ENCODE results near the gene CEP128. TPM values are rescaled to one million over a fixed set of nuclear protein-coding genes. Genes with fewer than 3 reads are reported as not detected.

Gene CEP128
- total RNA-seq, 1 experiment from 2014 or later: 29.3 TPM

DNA sequence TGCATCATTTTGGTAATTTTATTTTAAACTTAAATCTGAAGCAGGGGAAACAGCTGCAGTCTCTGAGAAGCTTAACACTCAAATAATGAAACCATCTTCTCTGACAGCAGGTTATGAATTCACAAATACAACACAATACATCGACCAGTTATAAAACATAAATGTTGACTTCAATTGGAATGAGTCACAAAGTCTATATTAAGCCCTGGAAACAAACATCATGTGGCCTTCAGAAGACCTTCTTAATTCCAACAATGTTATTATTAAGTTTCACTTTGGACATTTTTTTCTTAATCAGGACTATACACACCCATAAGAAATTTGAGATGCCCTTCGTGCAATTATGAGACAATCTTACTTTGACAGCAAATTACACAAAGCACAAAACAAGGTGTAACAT, 68.9 kb downstream of the CEP128 start:
- Histone ChIP-seq H3K27me3 (ENCODE audit: insufficient read depth, low read depth) (no peaks in the 10 kb centered on the region), H3K9me3 (ENCODE audit: insufficient read depth, low read depth) (peaks cover 10% of the 10 kb centered on the region), H3K4me2 (no peak overlapping the region), H3K9me2 (ENCODE audit: insufficient read depth) (no peaks in the 10 kb centered on the region; the same call in 1 of the 2 replicates), H3K4me3 (no peak overlapping the region), H2AFZ (no peak overlapping the region), H3K27ac (no peak overlapping the region), H3K36me3 (ENCODE audit: low read depth) (no peaks in the 10 kb centered on the region), H3K4me1 (replicated peaks; ENCODE audit: insufficient read depth) (0 out of 2 replicates have a peak, but pooled peaks cover 5% of the 10 kb centered on the region), H3F3A (ENCODE audit: insufficient read depth, low read depth) (no peaks in the 10 kb centered on the region), H4K20me1 (ENCODE audit: insufficient read depth) (no peaks in the 10 kb centered on the region), H3K79me2 (ENCODE audit: low read depth) (no peaks in the 10 kb centered on the region)
- ChIA-PET POLR2A (ENCODE audit: unreplicated experiment) (no interaction called here), CTCF (no interaction called here)
- intact Hi-C loops (cut with micrococcal nuclease; ENCODE audit: unreplicated experiment): no loop called here
- TF ChIP-seq CTCF (conservative IDR thresholded peaks at IDR 0.05) (no peak), EZH2 (IDR thresholded peaks at IDR 0.05; ENCODE audit: low read depth) (no peak)
- DNase-seq: no peak
- BruUV-seq (replicated peaks): no TSS peak

DNA sequence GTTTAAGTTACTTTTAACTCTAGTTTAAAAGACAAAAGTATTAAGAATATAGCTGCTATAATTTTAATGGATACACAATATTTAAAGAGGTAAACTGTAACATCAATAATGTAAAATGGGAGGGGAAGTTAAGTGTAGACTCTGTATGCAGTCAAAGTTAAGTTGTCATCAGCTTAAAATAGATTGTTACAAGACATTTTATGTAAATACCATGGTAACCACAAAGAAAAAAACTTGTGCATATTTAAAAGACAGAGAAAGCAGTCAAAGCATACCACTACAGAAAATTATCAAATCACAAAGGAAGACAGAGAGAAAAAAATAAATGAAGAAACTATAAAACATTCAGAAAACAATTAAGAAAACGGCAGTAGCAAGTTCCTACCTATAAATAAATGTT, 73.3 kb downstream of the CEP128 start:
- Histone ChIP-seq H3K4me1 (replicated peaks; ENCODE audit: insufficient read depth) (0 out of 2 replicates have a peak, but pooled peaks cover 5% of the 10 kb centered on the region), H3K9me3 (ENCODE audit: insufficient read depth, low read depth) (peaks cover 10% of the 10 kb centered on the region), H2AFZ (no peak overlapping the region), H3F3A (ENCODE audit: insufficient read depth, low read depth) (no peaks in the 10 kb centered on the region), H3K36me3 (ENCODE audit: low read depth) (no peaks in the 10 kb centered on the region), H3K9me2 (ENCODE audit: insufficient read depth) (no peaks in the 10 kb centered on the region), H3K4me3 (no peak overlapping the region), H3K27ac (no peak overlapping the region), H3K79me2 (ENCODE audit: low read depth) (no peaks in the 10 kb centered on the region), H3K27me3 (ENCODE audit: insufficient read depth, low read depth) (no peaks in the 10 kb centered on the region), H4K20me1 (ENCODE audit: insufficient read depth) (no peaks in the 10 kb centered on the region), H3K4me2 (no peak overlapping the region)
- ChIA-PET POLR2A (ENCODE audit: unreplicated experiment) (no interaction called here), CTCF (no interaction called here)
- TF ChIP-seq EZH2 (IDR thresholded peaks at IDR 0.05; ENCODE audit: low read depth) (no peak), CTCF (conservative IDR thresholded peaks at IDR 0.05) (no peak)
- intact Hi-C loops (cut with micrococcal nuclease; ENCODE audit: unreplicated experiment): no loop called here
- no TSS peak for BruUV-seq (replicated peaks)
- DNase-seq: no peak

- H3K4me1 ChIP-seq (replicated peaks; ENCODE audit: insufficient read depth): 0 out of 2 replicates have a peak, but pooled peaks cover 2% of the 10 kb centered on the region
- ChIA-PET CTCF (no interaction called here), POLR2A (ENCODE audit: unreplicated experiment) (no interaction called here)
- no peak for DNase-seq
- no peaks in the 10 kb centered on the region for H3K79me2 ChIP-seq (ENCODE audit: low read depth)
- H3K27me3 ChIP-seq (ENCODE audit: insufficient read depth, low read depth): no peaks in the 10 kb centered on the region
- H3K4me2 ChIP-seq: no peak overlapping the region
- no peak for TF ChIP-seq EZH2 (IDR thresholded peaks at IDR 0.05; ENCODE audit: low read depth)
- no peak for TF ChIP-seq CTCF (conservative IDR thresholded peaks at IDR 0.05)
- no peak overlapping the region for H3K4me3 ChIP-seq
- peaks cover 10% of the 10 kb centered on the region for H3K9me3 ChIP-seq (ENCODE audit: insufficient read depth, low read depth)
- H4K20me1 ChIP-seq (ENCODE audit: insufficient read depth): no peaks in the 10 kb centered on the region
- H3K9me2 ChIP-seq (ENCODE audit: insufficient read depth): no peaks in the 10 kb centered on the region
- no peaks in the 10 kb centered on the region for H3K36me3 ChIP-seq (ENCODE audit: low read depth)
- no peak overlapping the region for H3K27ac ChIP-seq
- H2AFZ ChIP-seq: no peak overlapping the region
- intact Hi-C loops (cut with micrococcal nuclease; ENCODE audit: unreplicated experiment): no loop called here
- BruUV-seq (replicated peaks): no TSS peak
- no peaks in the 10 kb centered on the region for H3F3A ChIP-seq (ENCODE audit: insufficient read depth, low read depth)
Measured at GRCh38 chr14:80867798-80868197, 73.7 kb downstream of the CEP128 start.

All from PC-9 (cell line).